Left renal cortex interstitium (tissue), 4 donors: ENCODE measurements around the gene FRYL. TPM values are rescaled to one million over a fixed set of nuclear protein-coding genes. Genes with fewer than 3 reads are reported as not detected.
"Not testable (repeated sequence)": the region's sequence is repeated elsewhere in the genome, so short reads cannot be mapped to it uniquely, and the experiment has no call there.

ENCODE experiments used
- DNase-seq, 4 donors: peaks; one replicate each; pipeline ENCODE4 v3.0.0-alpha.2; 2013; ENCODE audit warnings: low read depth in 4 of 4, low spot score in 2 of 4, missing footprints in 1 of 4
- polyA plus RNA-seq, 4 donors: library from polyadenylated mRNA; unstranded; fragments of 120-200 nt; gene quantifications; one replicate each; pipeline ENCODE4 v1.2.1, GENCODE V29; 2013; ENCODE audit not compliant: insufficient read length in 4 of 4

The FRYL gene
- polyA plus RNA-seq, 4 donors = 38.4 to 52.3 (median 43.8) TPM

DNA sequence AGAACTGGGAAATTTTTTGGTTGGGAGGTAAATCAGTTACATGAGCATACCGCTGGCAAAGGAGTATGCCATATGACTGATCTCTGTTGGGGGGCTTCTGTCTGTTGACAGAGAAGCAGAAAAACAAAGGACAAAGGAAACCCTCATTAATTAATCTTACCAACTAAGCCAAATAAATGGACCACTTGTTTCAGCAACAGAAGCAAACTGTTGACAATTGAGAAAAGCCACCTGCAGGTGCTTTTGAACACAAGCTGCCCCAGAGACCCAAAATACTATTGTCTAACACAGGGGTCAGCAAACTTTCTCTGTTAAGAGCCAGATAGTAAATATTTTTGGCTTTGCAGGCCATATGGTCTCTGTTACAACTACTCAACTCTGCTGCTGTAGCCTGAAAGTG lies 7.0 kb upstream of the FRYL start:
- DNase-seq = peak in 3 of 4 donors; percentile 66 to 78 (median 70)

DNA sequence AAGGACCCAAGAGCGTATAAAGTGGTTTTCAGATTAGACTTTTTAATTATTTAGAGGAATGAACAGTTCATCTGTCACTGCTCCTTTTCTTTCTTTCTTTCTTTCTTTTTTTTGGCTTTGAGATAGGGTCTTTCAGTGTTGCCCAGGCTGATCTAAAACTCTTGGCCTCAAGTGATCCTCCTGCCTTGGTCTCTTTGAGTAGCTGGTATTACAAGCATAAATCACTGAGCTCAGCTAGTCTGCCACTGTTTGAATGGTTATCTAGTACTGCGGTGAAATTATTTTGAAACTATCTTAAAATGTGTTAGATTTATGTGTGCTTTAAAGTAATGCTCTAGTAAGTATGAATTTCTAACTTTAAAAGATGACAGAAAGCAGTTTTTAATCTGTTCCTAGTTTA lies 6.5 kb upstream of the FRYL start:
- no peak for DNase-seq

DNA sequence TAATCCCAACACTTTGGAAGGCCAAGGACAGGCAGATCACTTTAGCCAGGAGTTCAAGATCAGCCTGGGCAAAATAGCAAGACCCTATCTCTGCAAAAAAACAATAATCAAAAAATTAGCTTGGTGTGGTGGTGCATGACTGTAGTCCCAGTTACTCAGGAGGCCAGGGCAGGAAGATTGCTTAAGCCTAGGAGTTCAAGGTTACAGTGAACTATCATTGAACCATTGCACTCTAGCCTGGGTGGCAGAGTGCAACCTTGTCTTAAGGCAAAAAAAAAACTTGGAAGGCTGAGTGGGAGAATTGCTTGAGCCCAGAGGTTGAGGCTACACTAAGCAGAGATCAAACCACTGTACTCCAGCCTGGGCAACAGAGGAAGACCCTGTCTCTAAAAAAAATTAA lies 5.2 kb upstream of the FRYL start:
- DNase-seq = no peak

DNA sequence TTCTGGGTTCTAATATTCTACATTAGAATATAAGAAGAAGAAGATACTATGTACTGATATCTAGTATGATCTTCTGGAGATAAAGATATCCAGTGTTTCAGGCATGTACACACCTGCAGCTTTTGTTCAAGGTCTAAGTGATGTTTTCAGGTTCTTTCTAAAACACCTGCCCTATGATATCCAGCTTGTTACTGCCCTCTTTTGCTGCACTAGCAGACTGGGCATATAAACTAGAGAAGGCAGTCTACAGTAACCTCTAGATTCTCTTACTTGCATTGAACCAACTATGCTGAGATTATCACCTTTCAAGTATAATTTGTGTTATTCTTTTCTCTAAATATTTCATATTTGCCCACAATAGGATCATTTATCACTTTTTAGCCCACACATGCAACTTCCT lies 1.9 kb upstream of the FRYL start:
- DNase-seq = no peak

DNA sequence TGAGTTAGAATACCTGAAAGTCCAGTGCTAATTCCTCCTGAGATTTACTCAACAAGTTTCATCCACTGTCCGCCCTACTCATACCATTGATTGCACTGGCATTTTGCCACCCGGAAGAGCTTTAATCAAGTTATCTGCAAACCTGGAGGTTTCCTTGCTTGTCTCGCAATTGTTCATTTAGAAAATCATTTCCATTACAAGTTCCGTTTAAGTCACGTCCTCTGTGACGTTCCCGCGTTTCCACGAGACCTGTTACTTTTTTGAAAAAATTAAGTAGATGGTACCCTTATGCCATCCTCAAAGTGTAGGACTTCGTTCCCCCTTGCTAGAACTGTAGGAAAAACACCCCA lies 761 bp upstream of the FRYL start:
- DNase-seq = no peak

DNA sequence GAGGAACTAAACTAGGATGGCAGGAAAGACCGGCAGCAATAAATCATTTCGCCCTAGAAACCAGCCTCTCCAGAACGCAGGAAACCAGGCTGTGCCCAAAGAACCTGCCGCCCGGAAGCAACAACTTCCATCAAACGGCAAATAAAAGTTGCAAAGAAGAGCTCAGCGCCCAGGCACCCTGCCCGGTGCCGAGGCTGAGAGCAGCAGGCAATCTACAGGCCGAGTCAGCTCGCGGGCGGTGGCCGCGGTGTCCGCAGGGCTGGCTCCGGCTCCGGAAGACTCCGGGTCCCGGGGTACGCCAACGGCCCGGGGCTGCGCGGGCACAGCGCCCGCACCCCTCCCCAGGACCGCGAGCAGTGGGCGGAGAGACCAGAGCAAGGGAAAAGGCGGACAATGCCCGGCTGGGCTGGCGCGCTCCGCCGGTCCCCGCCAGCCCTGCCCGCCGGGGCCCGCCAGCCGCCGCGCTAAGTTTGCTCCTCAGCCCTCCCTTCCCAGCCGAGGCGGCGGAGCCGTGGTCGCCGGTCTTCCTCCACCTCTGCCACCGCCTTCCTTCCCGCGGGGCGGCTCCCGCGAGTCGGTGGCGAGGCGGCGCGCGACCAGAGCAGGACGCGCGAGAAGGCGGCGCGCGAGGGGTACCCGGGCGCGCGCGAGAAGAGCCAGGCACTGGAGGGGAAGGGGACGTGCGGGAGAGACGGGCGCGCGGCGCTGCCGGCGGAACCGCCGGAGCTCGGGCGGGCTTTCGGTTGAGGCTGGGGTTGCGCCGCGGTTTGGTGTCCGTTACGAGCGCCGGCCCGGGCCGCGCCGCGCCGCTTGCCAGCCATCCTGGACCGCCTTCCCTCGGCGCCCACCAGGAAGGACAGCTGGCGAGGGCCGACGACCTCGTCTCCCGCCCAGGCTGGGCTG lies 733 bp downstream of the FRYL start:
- DNase-seq = peak in 1 of 4 donors; percentile 56

DNA sequence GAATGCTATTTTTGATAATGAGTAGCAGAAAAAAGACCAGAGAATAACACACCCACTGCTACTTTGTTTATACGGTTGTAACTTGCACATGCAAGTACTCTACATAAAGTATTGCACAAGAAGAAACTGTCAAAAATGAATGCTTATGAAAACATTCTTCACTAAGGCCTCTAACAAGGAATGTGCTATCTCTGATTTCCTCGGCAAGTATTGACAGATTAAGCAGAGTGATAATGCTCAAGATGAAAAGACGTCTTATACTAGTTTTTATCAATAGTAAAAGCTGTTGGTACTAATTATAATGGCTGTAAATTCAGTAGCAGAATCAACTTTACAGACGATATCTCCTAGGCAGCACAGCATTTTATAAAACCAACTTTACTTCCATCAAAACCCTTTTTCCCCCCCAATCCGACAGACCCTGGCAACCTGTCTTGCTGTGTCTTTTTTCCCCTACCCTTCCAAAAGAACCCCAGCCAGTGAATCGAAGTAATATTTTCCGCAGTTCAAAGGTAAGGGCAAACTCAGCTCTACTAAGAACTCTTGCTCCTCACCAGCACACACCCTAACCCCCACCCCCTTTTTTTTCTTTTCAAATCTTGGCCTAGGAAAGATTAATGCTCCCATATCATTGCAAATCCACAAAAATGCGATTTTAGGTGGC lies 1.5 kb downstream of the FRYL start:
- DNase-seq = no peak

DNA sequence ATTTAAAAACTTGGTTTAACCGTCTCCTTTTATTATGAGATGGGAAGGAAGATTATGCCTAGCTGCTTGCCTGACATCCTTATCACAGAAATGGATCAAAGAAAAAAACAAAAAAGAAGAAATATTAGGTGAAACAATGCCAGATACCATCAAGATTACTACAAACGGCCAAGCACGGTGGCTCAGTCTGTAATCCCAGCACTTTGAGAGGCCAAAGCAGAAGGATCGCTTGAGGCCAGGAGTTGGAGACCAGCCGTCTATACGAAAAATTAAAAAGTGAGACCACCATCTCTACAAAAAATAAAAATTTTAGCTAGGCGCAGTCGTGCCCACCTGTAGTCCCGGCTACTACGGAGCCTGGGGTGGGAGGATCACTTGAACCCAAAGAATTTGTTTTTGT lies 2.3 kb downstream of the FRYL start:
- no peak for DNase-seq

DNA sequence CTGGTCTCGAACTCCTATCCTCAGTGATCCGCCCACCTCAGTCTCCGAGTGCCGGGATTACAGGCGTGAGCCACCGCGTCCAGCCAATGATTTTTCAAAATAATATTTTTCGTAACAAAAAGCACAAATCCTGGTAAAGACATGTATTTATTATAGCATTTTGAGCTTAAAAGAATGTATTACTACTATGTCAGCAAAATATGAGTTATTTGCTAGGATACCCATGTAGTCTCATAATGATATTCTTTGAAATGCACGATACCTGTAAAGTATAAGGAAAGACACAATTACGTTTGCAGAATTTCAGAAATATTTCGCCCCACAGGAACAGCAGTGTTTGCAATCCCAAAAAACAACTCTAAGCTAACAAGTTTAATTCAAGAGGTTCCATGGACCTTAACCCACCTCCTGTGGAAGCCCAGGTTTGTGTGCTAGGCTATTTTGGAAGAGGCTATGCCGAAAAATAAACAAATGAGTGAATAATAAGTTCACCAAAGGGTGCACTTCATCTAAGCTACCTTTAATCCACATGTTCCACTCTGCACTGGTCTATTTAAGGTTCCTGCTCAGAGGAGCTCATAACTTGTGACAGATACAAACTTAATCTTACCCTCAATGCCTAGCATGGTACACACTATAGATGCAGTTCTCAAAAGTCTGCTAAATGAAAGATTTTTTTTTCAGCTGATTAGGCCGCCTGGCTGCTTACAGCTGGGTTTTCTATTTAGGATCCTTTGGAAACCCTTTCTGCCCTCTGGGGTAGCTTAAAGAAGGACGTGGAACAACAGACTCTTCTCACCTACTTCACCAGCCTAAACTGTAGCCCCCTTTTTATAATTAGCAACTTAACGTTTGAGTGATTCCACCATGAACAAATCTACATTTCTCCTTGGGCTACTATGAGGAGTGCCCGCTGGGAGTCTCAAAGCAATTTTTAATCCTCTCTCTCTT lies 5.0 kb downstream of the FRYL start:
- no peak for DNase-seq

DNA sequence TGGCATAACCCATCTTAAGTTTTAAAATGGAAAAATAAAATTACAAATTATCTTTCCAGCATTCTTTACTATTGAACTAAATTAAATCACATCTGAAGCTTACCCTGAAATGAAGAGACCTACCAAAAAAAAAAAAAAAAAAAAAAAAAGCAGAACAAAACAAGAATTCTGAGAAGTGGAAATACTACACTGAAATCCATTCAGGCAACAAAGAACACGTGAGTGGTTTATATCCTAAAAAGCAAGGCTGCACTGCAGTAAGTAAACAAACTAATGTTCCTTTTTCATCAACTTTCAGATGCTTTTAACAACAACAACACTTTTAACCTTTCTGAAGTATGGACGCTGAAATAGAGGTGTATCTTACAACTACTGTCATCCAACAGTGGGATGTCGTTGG lies 7.5 kb downstream of the FRYL start:
- DNase-seq = no peak

DNA sequence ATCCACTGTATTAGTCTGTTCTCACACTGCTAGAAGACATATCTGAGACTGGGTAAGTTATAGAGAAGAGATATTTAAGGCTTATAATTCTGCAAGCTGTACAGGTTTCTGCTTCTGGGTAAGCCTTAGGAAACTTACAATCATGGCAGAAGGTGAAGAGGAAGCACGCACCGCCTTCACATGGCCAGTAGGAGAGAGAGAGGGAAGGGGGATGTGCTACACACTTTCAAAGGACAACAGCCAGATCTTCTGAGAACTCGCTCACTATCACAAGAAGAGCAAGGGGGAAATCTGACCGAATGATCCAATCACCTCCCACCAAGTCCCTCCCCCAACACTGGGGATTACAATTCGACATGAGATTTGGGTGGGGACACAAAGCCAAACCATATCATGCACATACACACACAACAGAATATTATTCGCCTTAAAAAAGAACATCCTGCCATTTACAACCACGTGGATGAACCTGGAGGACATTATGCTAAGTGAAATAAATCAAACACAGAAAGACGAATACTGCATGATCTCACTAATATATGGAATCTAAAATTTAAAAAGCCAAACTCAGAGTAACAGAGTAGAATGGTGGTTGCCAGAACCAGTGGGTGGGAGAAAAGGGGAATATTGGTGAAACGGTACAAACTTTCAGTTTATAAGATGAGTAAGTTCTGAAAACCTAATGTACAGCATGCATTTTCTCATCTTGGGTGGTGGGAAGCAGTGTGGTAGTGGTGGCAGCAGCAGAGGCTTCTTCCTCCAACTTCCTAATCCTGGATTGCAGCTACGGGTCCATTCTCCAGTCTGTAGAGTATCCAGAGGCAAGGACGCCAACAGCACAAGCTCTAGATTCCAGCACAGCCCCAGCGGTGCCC lies 12.8 kb downstream of the FRYL start:
- no peak for DNase-seq

DNA sequence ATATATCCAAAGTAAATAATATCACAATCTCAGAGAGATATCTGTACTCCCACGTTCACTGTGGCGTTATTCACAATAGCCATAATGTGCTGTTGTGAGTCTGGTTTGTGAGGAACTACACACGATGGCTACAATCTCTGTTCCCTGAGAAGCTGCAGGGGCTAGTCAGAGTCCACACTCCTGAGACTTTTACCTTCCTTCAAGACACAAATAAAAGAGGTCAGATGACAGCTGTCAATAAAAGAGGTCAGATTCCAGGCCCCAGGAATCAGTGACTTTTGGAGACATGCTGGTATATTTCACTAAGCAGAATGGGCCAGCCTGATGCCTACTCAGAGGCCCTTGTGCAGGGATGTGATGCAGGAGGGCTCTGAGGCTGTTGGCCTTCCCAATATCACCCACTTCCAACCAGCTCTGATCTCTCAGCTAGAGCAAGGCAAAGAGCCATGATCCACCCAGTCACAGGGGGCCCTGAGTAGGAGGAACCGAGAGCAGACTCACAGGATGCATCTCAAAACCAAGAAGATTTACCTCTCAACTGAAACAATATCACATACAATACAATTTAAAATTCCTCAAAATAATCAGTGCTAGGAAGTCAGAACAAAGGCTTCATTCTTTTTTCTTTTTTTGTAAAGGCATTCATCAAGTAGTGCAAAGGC lies 13.8 kb downstream of the FRYL start:
- DNase-seq = no peak

DNA sequence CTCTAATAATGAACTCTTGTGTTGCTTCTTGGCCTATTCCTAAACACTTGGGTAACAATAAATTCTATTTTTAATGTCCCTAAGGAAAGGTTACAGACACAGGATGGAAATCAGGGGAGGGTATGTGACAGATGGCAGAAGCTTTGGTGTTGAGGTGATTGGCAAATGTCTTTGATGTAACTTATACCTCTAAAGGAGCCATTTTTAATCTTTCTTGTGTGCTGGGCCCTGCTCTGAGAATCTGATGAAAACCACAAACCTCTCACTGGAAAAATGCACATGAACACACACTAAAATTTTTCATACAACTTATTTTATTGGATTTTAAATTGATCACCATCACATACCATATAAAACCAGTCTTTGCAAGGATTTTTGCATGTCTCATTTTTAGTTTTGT lies 17.7 kb downstream of the FRYL start:
- no peak for DNase-seq

DNA sequence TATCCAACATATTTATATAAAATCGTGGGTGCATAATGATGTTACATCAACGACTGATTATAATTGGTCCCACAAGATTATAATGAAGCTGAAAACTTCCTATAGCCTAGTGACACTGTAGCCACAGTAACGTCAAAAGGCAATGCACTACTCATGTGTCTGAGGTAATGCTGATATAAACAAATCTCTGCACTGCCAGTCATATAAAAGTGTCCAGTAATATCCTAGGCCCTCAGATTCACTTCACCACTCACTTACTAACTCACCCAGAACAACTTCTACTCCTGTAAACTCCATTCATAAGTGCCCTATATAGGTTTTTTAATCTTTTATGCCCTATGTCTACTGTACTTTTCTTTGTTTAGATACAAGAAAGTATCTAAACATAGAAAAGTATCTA lies 18.8 kb downstream of the FRYL start:
- DNase-seq = no peak

DNA sequence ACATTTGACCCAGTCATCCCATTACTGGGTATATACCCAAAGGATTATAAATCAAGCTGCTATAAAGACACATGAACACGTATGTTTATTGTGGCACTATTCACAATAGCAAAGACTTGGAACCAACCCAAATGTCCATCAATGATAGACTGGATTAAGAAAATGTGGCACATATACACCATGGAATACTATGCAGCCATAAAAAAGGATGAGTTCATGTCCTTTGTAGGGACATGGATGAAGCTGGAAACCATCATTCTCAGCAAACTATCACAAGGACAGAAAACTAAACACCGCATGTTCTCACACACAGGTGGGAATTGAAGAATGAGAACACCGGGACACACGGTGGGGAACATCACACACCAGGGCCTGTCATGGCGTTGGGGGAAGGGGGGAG lies 21.4 kb downstream of the FRYL start:
- DNase-seq = not testable (repeated sequence)

DNA sequence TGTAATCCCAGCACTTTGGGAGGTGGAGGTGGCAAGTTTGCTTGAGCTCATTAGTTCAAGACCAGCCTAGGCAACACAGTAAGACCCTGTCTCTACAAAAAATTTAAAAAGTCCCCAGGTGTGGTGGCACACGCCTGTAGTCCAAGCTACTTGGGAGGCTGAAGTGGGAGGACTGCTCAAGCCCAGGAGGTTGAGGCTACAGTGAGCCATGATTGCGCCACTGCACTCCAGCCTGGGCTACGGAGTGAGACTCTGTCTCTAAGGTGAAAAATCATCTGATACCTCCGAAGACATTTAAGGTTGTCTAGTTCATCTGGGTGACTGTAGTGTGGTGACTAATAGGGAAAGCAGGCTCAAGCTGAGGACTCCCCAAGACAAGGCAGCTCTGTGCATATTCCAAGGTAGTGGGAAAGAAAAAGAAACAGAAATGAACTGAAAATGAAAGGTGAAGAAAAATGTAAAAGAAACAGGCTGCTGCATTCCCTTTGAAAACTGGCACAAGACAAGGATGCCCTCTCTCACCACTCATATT lies 23.3 kb downstream of the FRYL start:
- DNase-seq = no peak

DNA sequence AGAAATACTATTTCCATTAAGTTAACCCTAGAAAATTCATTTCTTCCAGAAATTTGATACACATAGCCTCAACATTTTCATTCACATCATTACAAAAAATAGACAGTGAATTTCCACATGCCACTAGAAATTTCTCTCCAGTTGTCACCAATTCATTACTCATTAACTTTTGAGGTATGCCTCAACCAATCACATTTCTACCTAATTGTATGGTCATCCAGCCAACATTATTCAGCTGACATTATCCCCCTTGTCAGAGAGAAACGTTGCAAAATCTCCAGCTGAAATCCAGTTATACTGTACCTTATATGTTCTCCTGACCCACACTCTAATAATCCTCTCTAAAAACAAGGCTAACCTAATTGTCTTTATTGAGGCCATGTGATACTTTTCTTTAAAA lies 24.8 kb downstream of the FRYL start:
- DNase-seq = no peak

DNA sequence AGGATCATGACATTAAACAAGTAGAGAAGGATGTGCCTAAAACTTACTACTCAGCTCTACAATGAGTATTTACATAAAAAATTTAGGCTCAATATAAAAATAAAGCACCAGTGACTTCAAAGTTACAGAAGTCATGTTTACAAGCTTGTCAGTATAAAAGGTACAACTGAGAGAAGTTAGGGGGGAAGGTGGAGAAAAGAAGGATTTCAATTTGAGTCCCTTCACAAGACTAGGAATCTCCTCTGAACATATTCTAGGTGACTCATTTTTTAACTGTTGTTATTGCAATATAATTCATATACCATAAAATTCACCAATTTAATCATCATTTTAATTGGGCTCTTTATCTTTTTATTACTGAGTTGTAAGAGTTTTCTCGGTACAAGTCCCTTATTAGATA lies 26.9 kb downstream of the FRYL start:
- DNase-seq = no peak

DNA sequence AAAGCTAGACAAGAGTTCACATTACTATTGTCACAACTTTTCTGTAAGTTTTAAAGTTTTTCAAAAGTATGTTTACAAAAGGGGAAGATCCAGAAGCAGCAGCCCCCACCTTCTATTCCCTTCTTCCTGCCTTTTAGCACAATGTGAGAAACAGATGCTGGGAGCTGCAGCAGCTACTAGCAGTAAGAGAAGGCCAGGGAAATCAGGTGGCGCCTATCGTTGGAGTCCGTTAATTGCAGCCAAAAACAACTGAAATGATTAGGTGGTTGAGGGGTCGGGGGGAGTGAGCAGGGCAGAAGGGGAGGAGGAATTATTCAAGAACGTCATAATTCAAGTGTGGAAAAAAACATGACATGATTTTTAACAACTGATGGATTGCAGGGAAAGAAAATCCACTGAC lies 27.4 kb downstream of the FRYL start:
- no peak for DNase-seq
